Lower leg skin (tissue), 4 donors: Measurements from ENCODE around the gene PACRG. TPM values are rescaled to one million over a fixed set of nuclear protein-coding genes. Genes with fewer than 3 reads are reported as not detected.

Experiments
- DNase-seq, 2 donors: peaks; one replicate each; pipeline ENCODE4 v3.0.0-alpha.2; 2019; ENCODE audit warnings: low spot score in 2 of 2
- H3K4me3 ChIP-seq: fragments of 200-600 bp; sonication (generic); 2 replicates; pipeline ENCODE4 v1.5.1; 2017; ENCODE audit warnings: mild to moderate bottlenecking, low read depth; ENCODE audit not compliant: poor library complexity, severe bottlenecking
- POLR2A ChIP-seq, 2 donors: fragments of 450-650 bp; IDR thresholded peaks; one replicate each; pipeline ENCODE4 v1.6.1; 2016 to 2017; ENCODE audit warnings: antibody characterized with exemption in 2 of 2, mild to moderate bottlenecking in 1 of 2, moderate library complexity in 1 of 2
- WGBS, 2 donors: methylation state at CpG; one replicate each; pipeline ENCODE4 v1.1.5; 2018; 5-methylcytosine and 5-hydroxymethylcytosine counted together
- intact Hi-C: fragments of 100-400 bp; cut with DNase I; formaldehyde crosslinking; loops from one replicate; pipeline ENCODE4 v1.15.0; 2023; ENCODE audit warnings: low total_unique reads
- total RNA-seq, 4 donors: library from RNA; depleted of rRNA; stranded (reverse); fragments of >200 nt; gene quantifications; one replicate each; pipeline ENCODE4 v1.1.0, GENCODE V29; 2016
- TF ChIP-seq, protein P1 (sequence below), 3 donors: fragments of 450-650 bp; IDR thresholded peaks; one replicate each; pipeline ENCODE4 v1.5.1; 2016; ENCODE audit warnings: antibody characterized with exemption in 3 of 3, mild to moderate bottlenecking in 3 of 3, moderate library complexity in 2 of 3

Gene PACRG
- total RNA-seq, 4 donors from 2014 or later = 0.38 to 3.9 (median 3.4) TPM; not detected in 1

DNA sequence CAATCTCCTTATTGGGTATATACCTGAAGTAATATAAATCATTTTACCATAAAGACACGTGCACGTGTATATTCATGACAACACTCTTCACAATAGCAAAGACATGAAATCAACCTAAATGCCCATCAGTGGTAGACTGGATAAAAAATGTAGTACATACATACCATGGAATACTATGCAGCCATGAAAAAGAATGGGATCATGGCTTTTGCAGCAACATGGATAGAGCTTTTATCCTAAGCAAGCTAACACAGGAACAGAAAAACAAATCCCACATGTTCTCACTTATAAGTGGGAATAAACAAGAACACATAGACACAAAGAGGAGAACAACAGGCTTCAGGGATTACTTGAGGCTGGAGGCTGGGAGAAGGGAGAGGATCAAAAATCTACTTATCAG lies 478.4 kb downstream of the PACRG start:
- TF ChIP-seq, protein P1, sequence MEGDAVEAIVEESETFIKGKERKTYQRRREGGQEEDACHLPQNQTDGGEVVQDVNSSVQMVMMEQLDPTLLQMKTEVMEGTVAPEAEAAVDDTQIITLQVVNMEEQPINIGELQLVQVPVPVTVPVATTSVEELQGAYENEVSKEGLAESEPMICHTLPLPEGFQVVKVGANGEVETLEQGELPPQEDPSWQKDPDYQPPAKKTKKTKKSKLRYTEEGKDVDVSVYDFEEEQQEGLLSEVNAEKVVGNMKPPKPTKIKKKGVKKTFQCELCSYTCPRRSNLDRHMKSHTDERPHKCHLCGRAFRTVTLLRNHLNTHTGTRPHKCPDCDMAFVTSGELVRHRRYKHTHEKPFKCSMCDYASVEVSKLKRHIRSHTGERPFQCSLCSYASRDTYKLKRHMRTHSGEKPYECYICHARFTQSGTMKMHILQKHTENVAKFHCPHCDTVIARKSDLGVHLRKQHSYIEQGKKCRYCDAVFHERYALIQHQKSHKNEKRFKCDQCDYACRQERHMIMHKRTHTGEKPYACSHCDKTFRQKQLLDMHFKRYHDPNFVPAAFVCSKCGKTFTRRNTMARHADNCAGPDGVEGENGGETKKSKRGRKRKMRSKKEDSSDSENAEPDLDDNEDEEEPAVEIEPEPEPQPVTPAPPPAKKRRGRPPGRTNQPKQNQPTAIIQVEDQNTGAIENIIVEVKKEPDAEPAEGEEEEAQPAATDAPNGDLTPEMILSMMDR (IDR thresholded peaks at IDR 0.05) = no peak
- no peak for TF ChIP-seq POLR2A (IDR thresholded peaks at IDR 0.05)

GRCh38 chr6:163207431-163208383 lies 479.9 kb downstream of the PACRG start:
- intact Hi-C loops = no loop called here
- no peak overlapping the region for H3K4me3 ChIP-seq
- DNase-seq = no peak
- no peak for TF ChIP-seq POLR2A (IDR thresholded peaks at IDR 0.05)
- TF ChIP-seq, protein P1 (IDR thresholded peaks at IDR 0.05) = no peak
- WGBS, 2 donors = 83 to 86% methylated on average over 11 of the region's 11 CpGs

More for the DNA sequence above, 478.4 kb downstream of the PACRG start:
- intact Hi-C loops = no loop called here
- no peak overlapping the region for H3K4me3 ChIP-seq
- DNase-seq = no peak
- 96 to 99% methylated on average over 2 of the region's 2 CpGs for WGBS, 2 donors

DNA sequence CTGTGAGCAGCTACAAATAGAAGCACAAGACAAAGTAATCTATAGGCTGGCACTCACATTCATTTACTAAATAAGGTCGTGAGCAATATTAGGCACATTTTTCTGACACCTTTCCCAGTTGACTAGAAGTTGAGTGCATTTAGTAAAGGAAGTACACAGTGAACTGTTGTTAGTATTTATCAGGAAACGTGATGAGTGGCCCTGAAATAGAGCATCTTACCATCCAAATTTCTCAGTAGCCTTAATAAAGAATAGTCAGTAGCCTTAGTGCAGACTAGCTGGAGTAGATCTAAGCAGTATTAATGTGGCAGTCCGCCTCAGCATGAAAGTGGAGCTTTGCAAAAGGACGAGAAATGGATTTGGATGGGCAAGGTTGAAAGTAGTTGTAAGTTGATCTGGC lies 481.2 kb downstream of the PACRG start:
- intact Hi-C loops = no loop called here
- no peak overlapping the region for H3K4me3 ChIP-seq
- TF ChIP-seq, protein P1 (IDR thresholded peaks at IDR 0.05) = no peak
- TF ChIP-seq POLR2A (IDR thresholded peaks at IDR 0.05) = no peak
- 82 to 83% methylated on average over 4 of the region's 4 CpGs for WGBS, 2 donors
- DNase-seq = no peak

DNA sequence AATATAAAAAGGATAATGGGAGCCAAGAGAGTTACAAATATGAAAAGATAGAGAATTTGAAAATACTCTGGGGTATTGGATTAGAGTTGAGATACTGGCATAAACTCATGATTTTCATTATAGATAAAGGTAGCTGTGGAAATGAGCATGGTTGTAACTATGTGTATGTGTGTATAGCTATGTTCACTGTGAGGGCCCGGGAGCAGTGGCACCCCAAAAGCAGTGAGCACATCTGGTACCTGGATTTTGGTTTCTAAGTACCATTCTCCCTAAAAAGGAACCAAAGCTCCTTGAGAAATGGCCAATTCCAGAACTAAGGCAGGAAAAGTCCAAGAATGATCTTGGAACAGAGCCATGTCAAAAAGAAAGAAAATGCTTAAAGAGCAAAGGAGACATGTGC lies 484.3 kb downstream of the PACRG start:
- H3K4me3 ChIP-seq = no peak overlapping the region
- WGBS, 2 donors = 81 to 100% methylated on average over 1 of the region's 1 CpG
- intact Hi-C loops = no loop called here
- TF ChIP-seq, protein P1 (IDR thresholded peaks at IDR 0.05) = no peak
- no peak for DNase-seq

DNA sequence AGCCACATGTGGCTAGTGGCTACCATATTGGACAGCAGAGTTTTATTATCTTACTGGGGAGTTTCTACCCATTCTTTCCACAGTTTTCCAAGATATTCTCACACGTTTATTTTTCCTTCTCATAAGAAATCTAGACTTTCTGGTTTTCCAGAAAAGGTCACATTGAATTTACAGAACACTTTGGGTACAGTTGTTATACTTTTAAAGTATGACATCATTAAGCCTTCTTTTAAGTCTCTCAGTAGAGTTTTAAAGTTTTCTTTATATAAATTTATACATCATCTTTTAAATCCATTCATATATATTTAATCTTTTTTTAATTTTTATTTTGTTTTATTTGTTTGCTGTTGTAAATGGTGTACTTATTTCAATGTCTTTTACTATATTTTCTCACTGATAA lies 486.5 kb downstream of the PACRG start:
- TF ChIP-seq, protein P1 (IDR thresholded peaks at IDR 0.05) = no peak
- no peak for TF ChIP-seq POLR2A (IDR thresholded peaks at IDR 0.05)
- intact Hi-C loops = no loop called here
- 73 to 82% methylated on average over 1 of the region's 1 CpG for WGBS, 2 donors
- no peak overlapping the region for H3K4me3 ChIP-seq
- DNase-seq = no peak
